Activated CD4-positive, alpha-beta memory T cell treated with anti-CD3 and anti-CD28 coated beads, Interleukin-2, amount 10 ng/mL, durations not matched to agents 7 days and 5 days (primary cell): ENCODE data around the gene KCTD17. TPM values are rescaled to one million over a fixed set of nuclear protein-coding genes. Genes with fewer than 3 reads are reported as not detected.

Experiments used
- CTCF ChIA-PET: fragments of 350-600 bp; sonication (Branson Sonifier 250); formaldehyde crosslinking; loops from one replicate; lab custom pipeline; 2021; ENCODE audit warnings: antibody characterized with exemption, inconsistent platforms; lab: Charles Lee
- POLR2A ChIA-PET: fragments of 350-600 bp; sonication (Branson Sonifier 250); formaldehyde crosslinking; loops from one replicate; lab custom pipeline; 2021; ENCODE audit warnings: antibody characterized with exemption; lab: Charles Lee
- DNase-seq: peaks from one replicate; pipeline ENCODE4 v3.0.0-alpha.2; 2020
- H3K27ac Mint-ChIP-seq: one replicate; pipeline ENCODE4 v1.8.0; 2021; ENCODE audit warnings: mild to moderate bottlenecking, mixed read lengths
- H3K27me3 Mint-ChIP-seq: one replicate; pipeline ENCODE4 v1.8.0; 2021; ENCODE audit warnings: mixed read lengths
- H3K36me3 Mint-ChIP-seq: one replicate; pipeline ENCODE4 v1.8.0; 2021; ENCODE audit warnings: low read depth, mixed read lengths
- H3K4me1 Mint-ChIP-seq: one replicate; pipeline ENCODE4 v1.8.0; 2021; ENCODE audit warnings: mixed read lengths
- H3K4me3 Mint-ChIP-seq: one replicate; pipeline ENCODE4 v1.8.0; 2021; ENCODE audit warnings: mild to moderate bottlenecking, mixed read lengths
- H3K9me3 Mint-ChIP-seq: one replicate; pipeline ENCODE4 v1.8.0; 2021; ENCODE audit warnings: mixed read lengths
- total RNA-seq, 2 experiments: library from RNA; stranded (reverse); gene quantifications; one replicate each; pipeline ENCODE4 v1.2.3, GENCODE V29; 2021

Gene KCTD17
- total RNA-seq, 2 experiments from 2014 or later: 34.5 to 36.3 TPM

DNA sequence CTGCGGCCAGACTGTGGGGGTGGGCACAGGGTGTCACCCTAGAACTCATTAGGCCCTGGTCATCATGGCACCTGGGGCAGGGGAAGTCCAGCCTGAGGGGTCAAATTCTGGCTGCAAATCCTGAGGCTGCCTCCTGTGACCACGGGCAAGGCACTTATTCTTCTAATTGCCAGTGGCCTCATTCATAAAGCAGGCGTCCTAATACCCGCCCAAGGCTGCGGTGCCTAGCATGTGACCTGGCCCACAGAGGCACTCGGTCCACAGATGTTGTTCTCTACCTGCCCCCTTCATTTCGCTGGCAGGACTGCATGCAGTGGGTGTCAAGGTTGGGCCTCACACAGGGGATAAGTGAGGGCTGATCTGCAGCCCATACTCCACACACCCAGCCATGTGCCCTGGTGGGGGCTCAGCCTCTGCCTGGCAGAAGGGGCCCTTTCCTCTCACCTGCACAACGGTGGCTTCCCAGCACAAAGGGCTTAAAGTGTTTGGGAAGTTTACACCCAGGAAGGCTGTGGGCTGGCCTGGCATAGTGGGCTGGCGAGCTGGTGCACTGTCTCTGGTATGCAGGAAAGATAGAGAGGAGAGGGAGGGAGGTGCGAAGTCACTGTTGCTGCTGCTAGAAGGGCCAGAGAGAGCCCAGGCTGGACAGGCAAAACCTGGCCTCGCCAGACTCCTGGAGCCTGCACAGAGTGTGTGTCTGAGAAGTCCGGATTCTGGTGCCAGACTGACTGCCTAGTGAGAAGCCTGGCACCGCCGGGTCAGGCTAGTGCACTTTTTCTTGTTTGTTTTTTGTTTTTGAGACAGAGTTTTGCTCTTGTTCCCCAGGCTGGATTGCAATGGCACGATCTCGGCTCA lies 28.8 kb upstream of the KCTD17 start:
- ChIA-PET POLR2A (interaction anchor here (1.1 kb wide), 1 partner anchor 99 kb away, joined by 3 read pairs; no protein-coding TSS in a partner anchor), CTCF (interaction anchor here (1.3 to 2.9 kb wide), 7 partner anchors 10 to 757 kb away, joined by 3 to 13 read pairs (median 3); no protein-coding TSS in a partner anchor)
- H3K9me3 Mint-ChIP-seq: no peaks in the 10 kb centered on the region
- DNase-seq: no peak
- H3K36me3 Mint-ChIP-seq: peaks cover 6% of the 10 kb centered on the region
- H3K4me1 Mint-ChIP-seq: peaks cover 22% of the 10 kb centered on the region
- no peaks in the 10 kb centered on the region for H3K27me3 Mint-ChIP-seq
- no peak overlapping the region for H3K4me3 Mint-ChIP-seq
- no peak overlapping the region for H3K27ac Mint-ChIP-seq

DNA sequence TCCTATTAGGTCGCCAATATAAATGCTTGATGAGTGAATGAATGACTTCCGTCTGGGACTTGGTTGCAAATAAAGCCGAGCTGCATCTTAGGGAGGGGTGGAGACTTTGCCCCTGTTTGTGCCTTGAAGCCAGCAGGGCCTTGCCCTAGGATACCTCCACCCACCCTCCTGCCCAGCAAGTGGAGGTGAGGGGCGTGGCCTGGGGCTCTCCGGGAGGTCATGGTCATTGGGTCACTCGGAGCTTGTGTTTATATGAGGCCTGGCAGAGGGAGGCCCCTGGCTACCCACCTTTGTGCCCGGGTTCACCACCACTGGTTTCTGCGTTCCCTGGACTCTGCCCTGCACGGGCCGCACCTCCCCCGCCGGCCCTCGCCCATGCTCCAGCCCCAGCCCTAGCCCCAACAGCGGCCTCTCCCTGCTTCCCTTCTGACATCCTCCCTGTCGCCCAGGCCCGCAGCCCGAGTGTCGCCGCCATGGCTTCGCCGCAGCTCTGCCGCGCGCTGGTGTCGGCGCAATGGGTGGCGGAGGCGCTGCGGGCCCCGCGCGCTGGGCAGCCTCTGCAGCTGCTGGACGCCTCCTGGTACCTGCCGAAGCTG lies 27.7 kb upstream of the KCTD17 start:
- Mint-ChIP-seq H3K36me3 (peaks cover 8% of the 10 kb centered on the region), H3K4me3 (no peak overlapping the region), H3K9me3 (no peaks in the 10 kb centered on the region), H3K27ac (no peak overlapping the region), H3K27me3 (no peaks in the 10 kb centered on the region), H3K4me1 (peaks cover 20% of the 10 kb centered on the region)
- CTCF ChIA-PET: no interaction called here
- no peak for DNase-seq
- POLR2A ChIA-PET: no interaction called here

DNA sequence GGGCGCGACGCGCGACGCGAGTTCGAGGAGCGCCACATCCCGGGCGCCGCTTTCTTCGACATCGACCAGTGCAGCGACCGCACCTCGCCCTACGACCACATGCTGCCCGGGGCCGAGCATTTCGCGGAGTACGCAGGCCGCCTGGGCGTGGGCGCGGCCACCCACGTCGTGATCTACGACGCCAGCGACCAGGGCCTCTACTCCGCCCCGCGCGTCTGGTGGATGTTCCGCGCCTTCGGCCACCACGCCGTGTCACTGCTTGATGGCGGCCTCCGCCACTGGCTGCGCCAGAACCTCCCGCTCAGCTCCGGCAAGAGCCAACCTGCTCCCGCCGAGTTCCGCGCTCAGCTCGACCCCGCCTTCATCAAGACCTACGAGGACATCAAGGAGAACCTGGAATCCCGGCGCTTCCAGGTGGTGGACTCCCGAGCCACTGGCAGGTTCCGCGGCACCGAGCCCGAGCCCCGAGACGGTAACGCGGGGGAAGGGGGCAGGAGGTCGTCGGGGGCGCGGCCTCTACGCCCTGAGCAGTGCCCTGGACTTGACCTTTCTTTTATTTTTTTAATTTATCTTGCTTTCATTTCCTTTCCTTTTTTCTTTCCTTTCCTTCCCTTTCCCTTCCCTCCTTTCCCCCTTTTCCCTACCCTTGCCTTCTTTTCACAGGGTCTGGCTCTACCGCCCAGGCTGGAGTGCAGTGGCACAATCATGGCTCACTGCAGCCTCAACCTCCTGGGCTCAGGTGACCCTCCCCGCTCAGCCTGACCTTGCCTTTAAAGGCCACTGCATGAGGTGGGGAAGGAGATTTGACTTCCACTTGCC lies 27.0 kb upstream of the KCTD17 start:
- no peaks in the 10 kb centered on the region for H3K27me3 Mint-ChIP-seq
- POLR2A ChIA-PET: no interaction called here
- H3K27ac Mint-ChIP-seq: no peak overlapping the region
- peaks cover 20% of the 10 kb centered on the region for H3K4me1 Mint-ChIP-seq
- no peak for DNase-seq
- H3K4me3 Mint-ChIP-seq: no peak overlapping the region
- H3K36me3 Mint-ChIP-seq: peaks cover 8% of the 10 kb centered on the region
- CTCF ChIA-PET: interaction anchor here (1.1 kb wide), 1 partner anchor 68 kb away, joined by 3 read pairs; no protein-coding TSS in a partner anchor
- H3K9me3 Mint-ChIP-seq: no peaks in the 10 kb centered on the region

DNA sequence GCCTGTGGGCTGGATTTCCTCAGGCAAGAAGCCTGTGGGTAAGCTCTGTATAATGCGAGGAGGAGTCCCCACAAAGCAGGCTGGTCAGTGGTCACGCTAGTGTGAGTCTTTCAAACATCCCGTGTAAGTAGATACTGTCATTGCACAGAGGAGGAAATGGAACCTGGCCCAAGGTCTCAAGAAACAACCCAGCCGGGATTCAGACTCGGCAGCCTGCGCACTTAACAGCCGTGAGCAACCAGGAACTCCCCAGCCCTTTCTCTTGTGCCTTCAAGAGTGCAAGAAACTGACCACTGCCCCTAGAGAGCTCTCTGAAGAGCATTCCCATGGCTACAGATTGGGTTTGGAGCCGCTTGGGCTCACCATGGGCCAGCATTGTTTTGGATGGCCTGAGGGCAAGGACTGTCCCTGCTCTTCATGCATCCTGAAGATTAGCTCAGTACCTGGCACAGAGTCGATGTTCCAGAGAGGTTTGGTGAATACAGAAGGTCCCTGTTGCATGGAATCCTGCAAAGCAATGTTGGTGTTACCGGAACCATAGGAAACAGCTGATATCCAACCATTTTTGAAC lies 26.0 kb upstream of the KCTD17 start:
- no peak for DNase-seq
- H3K27me3 Mint-ChIP-seq: no peaks in the 10 kb centered on the region
- POLR2A ChIA-PET: no interaction called here
- H3K9me3 Mint-ChIP-seq: no peaks in the 10 kb centered on the region
- H3K4me1 Mint-ChIP-seq: peaks cover 12% of the 10 kb centered on the region
- H3K27ac Mint-ChIP-seq: no peak overlapping the region
- H3K4me3 Mint-ChIP-seq: no peak overlapping the region
- CTCF ChIA-PET: interaction anchor here (1.1 to 1.5 kb wide), 3 partner anchors 19 to 69 kb away, joined by 3 to 4 read pairs (median 3); no protein-coding TSS in a partner anchor
- H3K36me3 Mint-ChIP-seq: peaks cover 8% of the 10 kb centered on the region

DNA sequence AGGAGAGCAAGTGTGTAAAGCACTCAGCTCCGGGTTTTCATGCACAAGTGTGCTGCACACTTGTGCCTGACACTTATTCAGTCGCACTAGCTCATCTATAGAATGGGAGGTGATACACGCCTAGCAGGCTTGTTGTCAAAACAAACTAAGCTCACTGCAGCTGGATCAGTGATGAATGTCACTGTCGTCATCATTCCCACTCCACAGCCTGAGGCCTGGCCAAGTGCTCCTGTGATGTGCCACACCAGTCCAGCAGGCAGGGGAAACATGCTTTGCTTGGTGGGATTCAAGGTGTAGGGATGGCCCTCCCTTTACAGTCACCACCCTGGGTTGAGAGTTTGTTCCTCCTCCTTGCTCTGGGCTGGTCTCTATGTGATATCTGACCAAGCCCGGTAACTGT lies 25.2 kb upstream of the KCTD17 start:
- Mint-ChIP-seq H3K27me3 (no peaks in the 10 kb centered on the region), H3K36me3 (peaks cover 8% of the 10 kb centered on the region), H3K4me3 (no peak overlapping the region), H3K27ac (no peak overlapping the region), H3K4me1 (peaks cover 6% of the 10 kb centered on the region), H3K9me3 (no peaks in the 10 kb centered on the region)
- ChIA-PET POLR2A (no interaction called here), CTCF (interaction anchor here (1.1 to 1.5 kb wide), 2 partner anchors 18 to 20 kb away, joined by 3 to 4 read pairs; no protein-coding TSS in a partner anchor)
- no peak for DNase-seq

DNA sequence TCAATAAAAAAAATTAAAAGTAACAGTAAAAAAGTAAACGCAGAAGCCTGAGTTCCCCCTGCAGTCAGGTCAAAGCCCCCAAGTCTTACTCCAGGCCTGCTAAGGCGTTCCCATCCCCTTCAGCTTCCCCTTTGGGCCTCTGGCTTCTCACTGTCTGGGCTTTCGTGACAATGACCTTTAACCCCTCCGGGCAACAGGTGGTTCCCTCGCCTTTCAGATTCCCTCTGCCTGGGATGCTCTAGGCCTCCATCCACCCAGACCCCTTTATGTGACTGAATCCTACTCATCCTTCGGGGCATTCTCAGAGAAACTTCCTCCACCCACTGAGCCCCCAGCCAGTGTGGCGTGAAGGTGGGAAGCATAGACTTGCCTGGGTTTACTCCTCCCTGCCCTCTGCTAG lies 24.0 kb upstream of the KCTD17 start:
- Mint-ChIP-seq H3K9me3 (no peaks in the 10 kb centered on the region), H3K27ac (no peak overlapping the region), H3K27me3 (peaks cover 2% of the 10 kb centered on the region), H3K4me3 (no peak overlapping the region), H3K36me3 (peaks cover 8% of the 10 kb centered on the region), H3K4me1 (peaks cover 2% of the 10 kb centered on the region)
- POLR2A ChIA-PET: no interaction called here
- CTCF ChIA-PET: interaction anchor here (1.6 kb wide), 1 partner anchor 12 kb away, joined by 5 read pairs; no protein-coding TSS in a partner anchor
- DNase-seq: no peak

DNA sequence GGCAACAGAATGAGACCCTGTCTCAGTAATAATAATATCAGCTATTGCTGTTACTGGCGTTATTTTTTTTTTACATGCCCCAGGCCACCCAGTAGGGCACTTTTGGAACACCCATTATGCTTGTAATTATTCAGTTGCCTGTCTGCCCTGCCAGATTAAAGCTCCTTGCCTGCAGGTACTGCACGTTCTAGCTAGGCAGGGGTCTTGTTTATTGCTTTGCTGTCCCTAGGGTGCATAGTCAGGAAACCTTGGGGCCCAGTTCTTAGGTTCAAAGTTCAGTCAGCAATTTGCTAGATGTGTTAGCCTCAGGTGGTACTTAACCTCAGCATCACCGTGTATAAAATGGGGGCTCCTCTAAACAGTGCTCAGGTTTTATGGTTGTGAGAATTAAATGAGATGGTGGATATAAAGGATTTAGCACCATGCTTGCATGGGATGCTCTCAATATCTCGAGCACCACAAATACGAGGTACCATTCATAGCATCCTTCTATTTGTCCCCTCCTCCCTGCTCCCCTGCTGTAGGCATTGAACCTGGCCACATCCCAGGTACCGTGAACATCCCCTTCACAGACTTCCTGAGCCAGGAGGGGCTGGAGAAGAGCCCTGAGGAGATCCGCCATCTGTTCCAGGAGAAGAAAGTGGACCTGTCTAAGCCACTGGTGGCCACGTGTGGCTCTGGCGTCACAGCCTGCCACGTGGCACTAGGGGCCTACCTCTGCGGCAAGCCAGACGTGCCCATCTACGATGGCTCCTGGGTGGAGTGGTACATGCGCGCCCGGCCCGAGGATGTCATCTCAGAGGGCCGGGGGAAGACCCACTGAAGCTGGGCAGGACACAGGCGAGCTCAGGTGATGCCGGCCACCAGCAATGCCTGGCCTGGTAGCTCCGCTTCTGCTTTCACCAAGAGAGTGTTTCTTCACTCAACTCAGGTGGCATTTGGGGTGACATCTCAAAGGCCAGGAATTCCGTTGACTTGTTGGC lies 22.6 kb upstream of the KCTD17 start:
- Mint-ChIP-seq H3K27me3 (peaks cover 5% of the 10 kb centered on the region), H3K4me1 (peaks cover 2% of the 10 kb centered on the region), H3K36me3 (peaks cover 8% of the 10 kb centered on the region), H3K4me3 (no peak overlapping the region), H3K27ac (no peak overlapping the region), H3K9me3 (no peaks in the 10 kb centered on the region)
- no peak for DNase-seq
- CTCF ChIA-PET: interaction anchor here (0.6 to 1.6 kb wide), 4 partner anchors 7 to 184 kb away, joined by 3 to 5 read pairs (median 4); no protein-coding TSS in a partner anchor
- POLR2A ChIA-PET: interaction anchor here (1.3 kb wide), 1 partner anchor 191 kb away, joined by 3 read pairs; no protein-coding TSS in a partner anchor

DNA sequence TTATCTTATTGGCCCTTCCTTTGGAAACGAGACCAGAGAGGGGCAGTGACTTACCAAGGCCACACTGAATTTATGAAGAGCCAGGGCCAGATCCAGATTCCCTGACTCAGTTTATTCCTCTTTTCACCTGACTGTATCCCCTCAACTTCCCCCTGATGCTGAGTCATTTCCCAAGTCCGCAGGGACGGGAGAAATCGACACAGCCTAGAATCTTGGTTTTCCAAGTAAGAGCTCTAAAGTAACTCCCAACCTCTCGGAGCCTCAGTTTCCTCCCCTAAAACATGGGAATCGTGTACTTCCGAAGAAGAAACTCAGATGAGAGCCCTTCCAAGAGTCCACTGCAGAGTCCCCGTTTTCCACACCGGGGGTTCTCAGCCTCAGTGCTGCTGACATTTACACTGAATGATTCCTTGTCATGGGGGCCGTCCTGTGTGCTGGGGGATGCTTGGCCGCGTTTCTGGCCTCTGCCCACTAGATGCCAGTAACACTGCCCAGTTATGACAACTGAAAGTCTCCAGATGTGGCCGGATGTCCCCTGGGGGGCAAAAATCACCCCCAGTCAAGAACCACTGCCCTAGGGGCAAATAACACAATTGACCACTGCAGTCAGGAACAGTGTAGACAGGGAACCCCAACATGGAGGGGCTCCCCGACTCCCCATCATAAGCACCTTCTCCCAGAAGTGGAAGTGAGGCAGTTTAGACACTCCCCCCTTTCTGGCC lies 20.8 kb upstream of the KCTD17 start:
- H3K27me3 Mint-ChIP-seq: peaks cover 14% of the 10 kb centered on the region
- DNase-seq: no peak
- H3K36me3 Mint-ChIP-seq: peaks cover 4% of the 10 kb centered on the region
- H3K9me3 Mint-ChIP-seq: no peaks in the 10 kb centered on the region
- H3K4me3 Mint-ChIP-seq: no peak overlapping the region
- ChIA-PET CTCF (interaction anchor here (1.2 kb wide), 1 partner anchor 9 kb away, joined by 4 read pairs; no protein-coding TSS in a partner anchor), POLR2A (interaction anchor here (1.0 to 1.3 kb wide), 2 partner anchors 101 to 189 kb away, joined by 3 read pairs; no protein-coding TSS in a partner anchor)
- H3K4me1 Mint-ChIP-seq: no peaks in the 10 kb centered on the region
- H3K27ac Mint-ChIP-seq: no peak overlapping the region

DNA sequence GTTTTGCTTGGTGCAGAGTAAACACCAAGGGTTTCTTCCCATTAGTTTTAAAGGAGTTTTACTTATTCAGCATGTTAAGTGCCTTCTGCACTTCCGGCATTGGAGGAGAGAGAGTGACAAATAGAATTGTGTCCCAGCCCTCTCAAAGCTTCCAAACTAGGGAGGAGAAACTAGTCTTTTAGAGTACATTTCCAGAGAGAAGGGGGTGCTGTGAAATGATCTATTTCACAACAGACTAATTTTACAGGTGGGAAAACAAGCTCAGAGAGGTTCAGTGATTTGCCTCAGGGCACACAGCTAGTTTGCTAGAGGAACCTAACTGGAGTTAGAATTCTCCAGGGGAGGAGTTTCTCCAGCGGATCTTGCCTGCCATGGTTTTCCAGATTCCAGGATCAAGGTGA lies 19.4 kb upstream of the KCTD17 start:
- peaks cover 18% of the 10 kb centered on the region for H3K27me3 Mint-ChIP-seq
- no peaks in the 10 kb centered on the region for H3K4me1 Mint-ChIP-seq
- DNase-seq: no peak
- ChIA-PET POLR2A (no interaction called here), CTCF (interaction anchor here (0.7 to 1.4 kb wide), 4 partner anchors 10 to 461 kb away, joined by 3 to 6 read pairs (median 4); no protein-coding TSS in a partner anchor)
- peaks cover 4% of the 10 kb centered on the region for H3K36me3 Mint-ChIP-seq
- H3K4me3 Mint-ChIP-seq: no peak overlapping the region
- H3K27ac Mint-ChIP-seq: no peak overlapping the region
- no peaks in the 10 kb centered on the region for H3K9me3 Mint-ChIP-seq

DNA sequence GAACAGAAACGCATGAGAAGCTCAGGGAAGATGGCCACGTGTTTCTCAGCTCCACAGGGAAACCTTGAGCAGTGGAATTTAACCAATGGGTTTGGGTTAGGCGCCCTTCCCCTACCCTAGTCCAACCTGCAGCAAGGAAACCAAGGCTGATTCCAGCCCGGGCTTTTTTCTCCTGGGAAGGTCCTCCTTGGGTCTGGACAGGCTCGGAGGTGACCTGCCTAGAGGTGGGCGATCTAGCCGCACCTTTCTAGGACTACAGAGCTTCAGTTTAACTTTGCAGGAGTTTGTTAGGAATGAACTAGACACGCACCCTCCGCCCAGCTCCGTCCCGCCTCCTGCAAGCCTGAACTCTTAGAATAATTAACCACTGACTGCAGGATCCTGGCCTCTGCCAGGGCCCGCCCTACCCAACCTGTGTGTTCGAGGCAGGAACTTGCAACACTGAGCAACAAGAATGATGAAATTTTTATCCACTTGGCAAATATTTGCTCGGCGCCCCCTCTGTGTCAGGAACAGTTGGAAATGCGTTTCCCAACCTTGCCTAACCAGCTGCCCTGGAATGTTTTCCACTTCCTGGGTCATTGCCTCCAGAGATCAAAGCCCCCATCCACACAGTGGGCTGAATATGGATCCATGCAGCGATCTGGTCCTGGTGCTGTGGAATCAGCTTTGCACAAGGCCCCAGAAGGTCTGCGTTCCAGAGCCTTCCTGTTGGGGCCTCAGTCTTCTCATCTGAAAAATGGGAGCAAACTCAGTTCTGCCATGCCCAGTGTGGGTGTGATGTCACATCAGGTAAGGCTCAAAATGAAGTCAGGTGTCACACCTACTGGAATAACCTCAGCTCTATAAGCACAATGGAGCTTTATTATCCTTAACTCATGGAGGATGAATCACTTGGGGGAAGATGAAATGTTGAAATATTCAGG lies 18.7 kb upstream of the KCTD17 start:
- Mint-ChIP-seq H3K4me3 (no peak overlapping the region), H3K27ac (no peak overlapping the region), H3K36me3 (peaks cover 2% of the 10 kb centered on the region), H3K27me3 (peaks cover 18% of the 10 kb centered on the region), H3K9me3 (no peaks in the 10 kb centered on the region), H3K4me1 (no peaks in the 10 kb centered on the region)
- POLR2A ChIA-PET: no interaction called here
- no peak for DNase-seq
- CTCF ChIA-PET: interaction anchor here (0.8 to 1.4 kb wide), 3 partner anchors 11 to 34 kb away, joined by 3 to 5 read pairs (median 3); no protein-coding TSS in a partner anchor
